HFFc6 (cell line): Measurements from ENCODE around the gene TENM4. TPM values are rescaled to one million over a fixed set of nuclear protein-coding genes. Genes with fewer than 3 reads are reported as not detected.

Source experiments
- DNase-seq: peaks from one replicate; pipeline ENCODE4 v3.0.0-alpha.2; 2018
- H3K27ac Mint-ChIP-seq: 2 replicates; pipeline ENCODE4 v1.8.0; 2020; ENCODE audit warnings: mild to moderate bottlenecking, mixed read lengths
- H3K27me3 Mint-ChIP-seq: 2 replicates; pipeline ENCODE4 v1.8.0; 2021; ENCODE audit warnings: mild to moderate bottlenecking, moderate library complexity, mixed read lengths; ENCODE audit not compliant: insufficient read depth
- H3K36me3 Mint-ChIP-seq: 2 replicates; pipeline ENCODE4 v1.8.0; 2021; ENCODE audit warnings: low read depth, mixed read lengths
- H3K4me1 Mint-ChIP-seq: 2 replicates; pipeline ENCODE4 v1.8.0; 2020; ENCODE audit warnings: low read depth, mixed read lengths
- H3K4me3 Mint-ChIP-seq: 2 replicates; pipeline ENCODE4 v1.8.0; 2020; ENCODE audit warnings: mild to moderate bottlenecking, moderate library complexity, mixed read lengths
- H3K9me3 Mint-ChIP-seq: 2 replicates; pipeline ENCODE4 v1.8.0; 2020; ENCODE audit warnings: mild to moderate bottlenecking, mixed read lengths
- CTCF ChIP-seq: fragments of 200-600 bp; sonication (generic); IDR thresholded peaks from 2 replicates; pipeline ENCODE4 v1.5.0; 2021; ENCODE audit warnings: antibody characterized with exemption, mild to moderate bottlenecking
- total RNA-seq, 6 experiments: library from RNA; stranded (reverse); fragmentation: NEBNext Ultra II Directional; extraction: Animal tissue kit (Norgen Biotek cat#: 25700); gene quantifications; 2 replicates in 1 of 6; 3 replicates in 5 of 6; pipeline ENCODE4 v1.2.3, GENCODE V29; 2021

Gene TENM4
- total RNA-seq, 6 experiments from 2014 or later: 20.9 to 45.5 (median 26.5) TPM

GRCh38 chr11:79242616-79243015, 198.2 kb downstream of the TENM4 start:
- no peaks in the 10 kb centered on the region; the same call in 1 of the 2 replicates for H3K27me3 Mint-ChIP-seq
- H3K9me3 Mint-ChIP-seq: no peaks in the 10 kb centered on the region
- H3K4me3 Mint-ChIP-seq: no peak overlapping the region
- DNase-seq: no peak
- peaks cover 5% of the 10 kb centered on the region; the same call in 1 of the 2 replicates for H3K36me3 Mint-ChIP-seq
- no peak overlapping the region for H3K27ac Mint-ChIP-seq
- H3K4me1 Mint-ChIP-seq: peaks cover 59% of the 10 kb centered on the region
- no peak for TF ChIP-seq CTCF

DNA sequence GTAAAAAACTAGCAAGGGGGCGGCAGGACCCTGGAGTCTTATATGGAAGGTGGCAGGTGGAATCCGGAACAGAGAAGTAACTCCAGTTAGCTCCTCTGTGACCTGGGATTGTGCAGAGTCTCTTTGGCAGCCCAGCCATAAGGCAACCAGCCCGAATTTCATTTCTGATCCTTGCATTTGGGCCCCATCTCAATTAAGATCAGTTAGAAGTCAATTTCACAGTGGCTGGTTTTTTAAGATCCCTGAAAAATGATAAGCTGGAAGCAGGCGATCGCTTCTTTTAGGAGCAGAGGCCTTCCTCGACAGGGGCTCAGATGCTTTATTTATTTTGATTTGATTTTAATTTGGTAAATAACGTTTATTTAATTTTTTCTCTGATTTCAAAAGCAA, 199.0 kb downstream of the TENM4 start:
- no peak overlapping the region for H3K27ac Mint-ChIP-seq
- no peak for DNase-seq

DNA sequence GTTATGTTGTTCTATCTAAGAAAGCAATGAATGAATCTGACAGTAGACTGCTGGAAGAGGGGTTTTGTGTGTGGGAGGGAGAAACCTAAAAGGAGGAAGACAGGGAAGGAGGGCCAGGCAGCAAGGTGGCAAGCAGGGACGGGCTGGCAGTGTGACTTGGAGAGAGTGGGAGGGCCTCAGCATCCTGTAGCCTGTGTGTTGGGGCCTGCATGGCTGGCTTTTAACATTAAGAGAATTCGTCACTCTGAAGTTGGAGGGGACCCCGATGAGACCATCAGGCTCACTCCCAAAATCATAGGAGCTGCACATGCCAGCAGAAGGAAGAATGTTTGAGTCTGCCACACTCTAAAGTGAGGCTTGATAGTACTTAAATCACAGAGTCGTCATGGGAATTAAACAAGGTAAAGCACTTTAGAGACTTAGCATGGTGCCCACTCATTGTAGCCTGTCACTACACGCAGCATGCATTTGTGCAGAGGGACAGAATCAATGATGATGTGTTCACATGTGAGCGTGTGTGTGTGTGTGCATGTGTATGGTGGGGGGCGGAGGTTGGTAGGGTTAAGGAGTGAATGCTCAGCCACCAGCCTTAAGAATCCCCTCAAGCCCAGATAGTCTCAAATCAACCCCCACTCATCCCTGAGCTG, 199.5 kb downstream of the TENM4 start:
- peaks cover under 1% of the 10 kb centered on the region; the same call in 1 of the 2 replicates for H3K36me3 Mint-ChIP-seq
- H3K4me1 Mint-ChIP-seq: peaks cover 63% of the 10 kb centered on the region
- no peak overlapping the region for H3K4me3 Mint-ChIP-seq
- no peak overlapping the region for H3K27ac Mint-ChIP-seq
- H3K9me3 Mint-ChIP-seq: no peaks in the 10 kb centered on the region
- no peak for TF ChIP-seq CTCF
- no peak for DNase-seq
- H3K27me3 Mint-ChIP-seq: no peaks in the 10 kb centered on the region; the same call in 1 of the 2 replicates

More for the DNA sequence above, 199.0 kb downstream of the TENM4 start:
- TF ChIP-seq CTCF: no peak
- Mint-ChIP-seq H3K36me3 (peaks cover 5% of the 10 kb centered on the region; the same call in 1 of the 2 replicates), H3K4me1 (peaks cover 63% of the 10 kb centered on the region), H3K4me3 (no peak overlapping the region), H3K27me3 (no peaks in the 10 kb centered on the region; the same call in 1 of the 2 replicates), H3K9me3 (no peaks in the 10 kb centered on the region)

GRCh38 chr11:79237703-79238102, 203.1 kb downstream of the TENM4 start:
- peaks cover 2% of the 10 kb centered on the region for H3K27me3 Mint-ChIP-seq
- H3K9me3 Mint-ChIP-seq: no peaks in the 10 kb centered on the region
- H3K27ac Mint-ChIP-seq: peak overlapping the region; percentile 77
- peak; percentile 73 for DNase-seq
- peaks cover 61% of the 10 kb centered on the region for H3K4me1 Mint-ChIP-seq
- peak overlapping the region; percentile 81 for H3K4me3 Mint-ChIP-seq
- no peak for TF ChIP-seq CTCF
- H3K36me3 Mint-ChIP-seq: no peaks in the 10 kb centered on the region

GRCh38 chr11:79237091-79237490, 203.7 kb downstream of the TENM4 start:
- Mint-ChIP-seq H3K4me1 (peaks cover 58% of the 10 kb centered on the region), H3K27ac (peak overlapping the region; percentile 77), H3K27me3 (peaks cover 2% of the 10 kb centered on the region), H3K36me3 (no peaks in the 10 kb centered on the region), H3K9me3 (no peaks in the 10 kb centered on the region), H3K4me3 (peak overlapping the region; percentile 81)
- DNase-seq: no peak
- no peak for TF ChIP-seq CTCF
